ENCODE results near the gene ADAM15. TPM values are rescaled to one million over a fixed set of nuclear protein-coding genes. Genes with fewer than 3 reads are reported as not detected.

The ADAM15 gene
- total RNA-seq, 1 donor from 2014 or later, result 15.7 TPM

- Mint-ChIP-seq H3K36me3 (no peaks in the 10 kb centered on the region), H3K27ac (no peak overlapping the region), H3K27me3 (ENCODE audit: insufficient read depth, low read depth) (peaks cover 15% of the 10 kb centered on the region), H3K4me1 (peaks cover 31% of the 10 kb centered on the region), H3K4me3 (no peak overlapping the region), H3K9me3 (no peaks in the 10 kb centered on the region)
- no peak overlapping the region for H3K4me2 ChIP-seq
- no peaks in the 10 kb centered on the region for H3K9me3 ChIP-seq (ENCODE audit: low read depth)
- no peak overlapping the region for H3K27ac ChIP-seq
- peaks cover 10% of the 10 kb centered on the region for H3K4me1 ChIP-seq
- no peak overlapping the region for H3K9ac ChIP-seq
- no peak overlapping the region for H3K4me3 ChIP-seq
- DNase-seq (ENCODE audit: low spot score), result no peak
- no peaks in the 10 kb centered on the region for H3K36me3 ChIP-seq
- no peaks in the 10 kb centered on the region for H3K79me2 ChIP-seq (ENCODE audit: low read depth)
- H4K20me1 ChIP-seq (ENCODE audit: low read depth), result no peaks in the 10 kb centered on the region
- TF ChIP-seq EZH2 (IDR thresholded peaks at IDR 0.05) (no peak), CTCF (IDR thresholded peaks at IDR 0.05) (no peak), EZH2phosphoT487 (IDR thresholded peaks at IDR 0.05) (no peak)
- H3F3A ChIP-seq (ENCODE audit: low read depth), result peaks cover 8% of the 10 kb centered on the region
- H3K27me3 ChIP-seq, result peaks cover 23% of the 10 kb centered on the region
- no peak overlapping the region for H2AFZ ChIP-seq (replicated peaks)
Observed at GRCh38 chr1:155092131-155092530, 41.0 kb downstream of the ADAM15 start.

- H3F3A ChIP-seq (ENCODE audit: low read depth), result peaks cover 8% of the 10 kb centered on the region
- peak overlapping the region; percentile 2 for H3K4me3 Mint-ChIP-seq
- H3K79me2 ChIP-seq (ENCODE audit: low read depth), result no peaks in the 10 kb centered on the region
- no peak overlapping the region for H3K27ac ChIP-seq
- H3K27ac Mint-ChIP-seq, result no peak overlapping the region
- peaks cover 23% of the 10 kb centered on the region for H3K27me3 ChIP-seq
- no peak overlapping the region for H3K4me2 ChIP-seq
- H3K27me3 Mint-ChIP-seq (ENCODE audit: insufficient read depth, low read depth), result peaks cover 10% of the 10 kb centered on the region
- H3K4me3 ChIP-seq, result no peak overlapping the region
- no peak overlapping the region for H3K9ac ChIP-seq
- no peak for DNase-seq (ENCODE audit: low spot score)
- H3K36me3 Mint-ChIP-seq, result no peaks in the 10 kb centered on the region
- H3K4me1 ChIP-seq, result peaks cover 10% of the 10 kb centered on the region
- no peaks in the 10 kb centered on the region for H3K9me3 ChIP-seq (ENCODE audit: low read depth)
- TF ChIP-seq EZH2 (IDR thresholded peaks at IDR 0.05) (no peak), CTCF (IDR thresholded peaks at IDR 0.05) (no peak), EZH2phosphoT487 (IDR thresholded peaks at IDR 0.05) (no peak)
- H2AFZ ChIP-seq (replicated peaks), result no peak overlapping the region
- H3K4me1 Mint-ChIP-seq, result peaks cover 31% of the 10 kb centered on the region
- no peaks in the 10 kb centered on the region for H4K20me1 ChIP-seq (ENCODE audit: low read depth)
- H3K9me3 Mint-ChIP-seq, result no peaks in the 10 kb centered on the region
- no peaks in the 10 kb centered on the region for H3K36me3 ChIP-seq
Observed at GRCh38 chr1:155092641-155093040, 41.5 kb downstream of the ADAM15 start.

- Histone ChIP-seq H3K4me2 (no peak overlapping the region), H3K27me3 (peaks cover 23% of the 10 kb centered on the region), H3K4me1 (peaks cover 10% of the 10 kb centered on the region), H3K9me3 (ENCODE audit: low read depth) (no peaks in the 10 kb centered on the region), H3K36me3 (no peaks in the 10 kb centered on the region), H3K79me2 (ENCODE audit: low read depth) (no peaks in the 10 kb centered on the region), H3F3A (ENCODE audit: low read depth) (peaks cover 8% of the 10 kb centered on the region), H2AFZ (replicated peaks) (peak overlapping the region; percentile 75), H4K20me1 (ENCODE audit: low read depth) (no peaks in the 10 kb centered on the region), H3K27ac (no peak overlapping the region), H3K9ac (no peak overlapping the region), H3K4me3 (no peak overlapping the region)
- TF ChIP-seq CTCF (IDR thresholded peaks at IDR 0.05), result peak; percentile 51
- TF ChIP-seq EZH2 (IDR thresholded peaks at IDR 0.05), result no peak
- DNase-seq (ENCODE audit: low spot score), result peak; percentile 69
- Mint-ChIP-seq H3K4me3 (peak overlapping the region; percentile 53), H3K9me3 (no peaks in the 10 kb centered on the region), H3K4me1 (peaks cover 31% of the 10 kb centered on the region), H3K27me3 (ENCODE audit: insufficient read depth, low read depth) (peaks cover 8% of the 10 kb centered on the region), H3K36me3 (no peaks in the 10 kb centered on the region), H3K27ac (no peak overlapping the region)
Observed at GRCh38 chr1:155093911-155094621, 43.0 kb downstream of the ADAM15 start.

Measured in neural progenitor cell (in vitro differentiated cells).